HUES6 (cell line): Measurements from ENCODE around the gene SCOC.

ENCODE experiments used
- H3K27ac ChIP-seq: 2 replicates; pipeline ENCODE4 v1.7.0; 2013; ENCODE audit warnings: low read depth, mild to moderate bottlenecking, low read length, inconsistent platforms
- H3K27me3 ChIP-seq: 2 replicates; pipeline ENCODE4 v1.6.1; 2013; ENCODE audit warnings: low read length; ENCODE audit not compliant: control insufficient read depth, insufficient read depth
- H3K36me3 ChIP-seq: 2 replicates; pipeline ENCODE4 v1.6.1; 2013; ENCODE audit warnings: low read length; ENCODE audit not compliant: control insufficient read depth, insufficient read depth
- H3K4me1 ChIP-seq: 2 replicates; pipeline ENCODE4 v1.6.1; 2013; ENCODE audit warnings: low read length; ENCODE audit not compliant: control insufficient read depth, insufficient read depth
- H3K4me3 ChIP-seq: 2 replicates; pipeline ENCODE4 v1.5.1; 2013; ENCODE audit warnings: low read depth, low read length
- H3K9ac ChIP-seq: one replicate; pipeline ENCODE4 v1.6.1; 2013; ENCODE audit warnings: mild to moderate bottlenecking, low read length
- H3K9me3 ChIP-seq: 2 replicates; pipeline ENCODE4 v1.6.1; 2013; ENCODE audit warnings: low read depth, low read length; ENCODE audit not compliant: control insufficient read depth, insufficient read depth

The SCOC gene

GRCh38 chr4:140373328-140374129 is at the start of gene SCOC:
TSS of gene SCOC (plus strand) at chr4:140373646. CDS start at chr4:140379171, 5,525 bp downstream.
- H3K4me3 ChIP-seq, result peak within 1 kb of the TSS; percentile 88
- H3K4me1 ChIP-seq, result peaks cover 6% of the 10 kb centered on the region
- no peaks in the 10 kb centered on the region for H3K36me3 ChIP-seq
- no peaks in the 10 kb centered on the region for H3K27me3 ChIP-seq
- H3K27ac ChIP-seq, result peak within 1 kb of the TSS; percentile 48; the same call in 1 of the 2 replicates
- no peaks in the 10 kb centered on the region for H3K9me3 ChIP-seq
- H3K9ac ChIP-seq, result peak within 1 kb of the TSS; percentile 76

- Histone ChIP-seq H3K4me1 (no peaks in the 10 kb centered on the region), H3K9ac (no peak overlapping the region), H3K4me3 (no peak overlapping the region), H3K27ac (no peak overlapping the region), H3K36me3 (no peaks in the 10 kb centered on the region), H3K27me3 (no peaks in the 10 kb centered on the region), H3K9me3 (0 out of 2 replicates have a peak, but pooled peaks cover 6% of the 10 kb centered on the region)
Observed at GRCh38 chr4:140326395-140326993, 47.0 kb upstream of the SCOC start.

- Histone ChIP-seq H3K4me1 (no peaks in the 10 kb centered on the region), H3K4me3 (no peak overlapping the region), H3K36me3 (no peaks in the 10 kb centered on the region), H3K27me3 (no peaks in the 10 kb centered on the region), H3K9ac (no peak overlapping the region), H3K27ac (no peak overlapping the region), H3K9me3 (no peaks in the 10 kb centered on the region)
Observed at GRCh38 chr4:140330311-140330900, 43.0 kb upstream of the SCOC start.

GRCh38 chr4:140331245-140331644 is 42.2 kb upstream of the SCOC start:
- Histone ChIP-seq H3K9ac (no peak overlapping the region), H3K36me3 (no peaks in the 10 kb centered on the region), H3K4me1 (no peaks in the 10 kb centered on the region), H3K9me3 (no peaks in the 10 kb centered on the region), H3K27me3 (no peaks in the 10 kb centered on the region), H3K4me3 (no peak overlapping the region), H3K27ac (no peak overlapping the region)

- no peaks in the 10 kb centered on the region for H3K9me3 ChIP-seq
- H3K36me3 ChIP-seq, result no peaks in the 10 kb centered on the region
- H3K4me1 ChIP-seq, result no peaks in the 10 kb centered on the region
- no peaks in the 10 kb centered on the region for H3K27me3 ChIP-seq
- H3K4me3 ChIP-seq, result no peak overlapping the region
- H3K27ac ChIP-seq, result no peak overlapping the region
- no peak overlapping the region for H3K9ac ChIP-seq
Observed at GRCh38 chr4:140331876-140332275, 41.6 kb upstream of the SCOC start.

- H3K9ac ChIP-seq, result no peak overlapping the region
- no peak overlapping the region for H3K27ac ChIP-seq
Observed at GRCh38 chr4:140332734-140333133, 40.7 kb upstream of the SCOC start.

GRCh38 chr4:140333523-140333922 is 39.9 kb upstream of the SCOC start:
- H3K36me3 ChIP-seq, result no peaks in the 10 kb centered on the region
- no peaks in the 10 kb centered on the region for H3K4me1 ChIP-seq
- H3K9ac ChIP-seq, result no peak overlapping the region
- H3K4me3 ChIP-seq, result no peak overlapping the region
- no peaks in the 10 kb centered on the region for H3K9me3 ChIP-seq
- H3K27ac ChIP-seq, result no peak overlapping the region
- no peaks in the 10 kb centered on the region for H3K27me3 ChIP-seq

More at GRCh38 chr4:140332734-140333133, 40.7 kb upstream of the SCOC start:
- no peaks in the 10 kb centered on the region for H3K9me3 ChIP-seq
- no peaks in the 10 kb centered on the region for H3K27me3 ChIP-seq
- H3K4me3 ChIP-seq, result no peak overlapping the region
- H3K4me1 ChIP-seq, result no peaks in the 10 kb centered on the region
- no peaks in the 10 kb centered on the region for H3K36me3 ChIP-seq

- H3K36me3 ChIP-seq, result no peaks in the 10 kb centered on the region
- H3K27ac ChIP-seq, result no peak overlapping the region
- no peaks in the 10 kb centered on the region for H3K27me3 ChIP-seq
- H3K9me3 ChIP-seq, result no peaks in the 10 kb centered on the region
- no peak overlapping the region for H3K9ac ChIP-seq
- no peaks in the 10 kb centered on the region for H3K4me1 ChIP-seq
- H3K4me3 ChIP-seq, result no peak overlapping the region
Observed at GRCh38 chr4:140335076-140335475, 38.4 kb upstream of the SCOC start.

- Histone ChIP-seq H3K27ac (no peak overlapping the region), H3K4me1 (no peaks in the 10 kb centered on the region), H3K9me3 (no peaks in the 10 kb centered on the region), H3K4me3 (no peak overlapping the region), H3K27me3 (no peaks in the 10 kb centered on the region), H3K9ac (no peak overlapping the region), H3K36me3 (no peaks in the 10 kb centered on the region)
Observed at GRCh38 chr4:140336730-140337129, 36.7 kb upstream of the SCOC start.

GRCh38 chr4:140342620-140343019 is 30.8 kb upstream of the SCOC start:
- Histone ChIP-seq H3K4me3 (no peak overlapping the region), H3K27me3 (no peaks in the 10 kb centered on the region), H3K27ac (no peak overlapping the region), H3K4me1 (peaks cover 9% of the 10 kb centered on the region; the same call in 1 of the 2 replicates), H3K9ac (no peak overlapping the region), H3K9me3 (no peaks in the 10 kb centered on the region), H3K36me3 (no peaks in the 10 kb centered on the region)

GRCh38 chr4:140343303-140343702 is 30.1 kb upstream of the SCOC start:
- no peak overlapping the region for H3K9ac ChIP-seq
- H3K27ac ChIP-seq, result no peak overlapping the region
- H3K27me3 ChIP-seq, result no peaks in the 10 kb centered on the region
- no peaks in the 10 kb centered on the region for H3K9me3 ChIP-seq
- H3K4me1 ChIP-seq, result peaks cover 9% of the 10 kb centered on the region; the same call in 1 of the 2 replicates
- no peak overlapping the region for H3K4me3 ChIP-seq
- no peaks in the 10 kb centered on the region for H3K36me3 ChIP-seq
